Liver (tissue), 9 donors: ENCODE results near the gene RBM33. TPM values are rescaled to one million over a fixed set of nuclear protein-coding genes. Genes with fewer than 3 reads are reported as not detected.

Source experiments
- DNase-seq: peaks from one replicate; pipeline ENCODE4 v3.0.0-alpha.2; 2017; ENCODE audit warnings: low spot score
- H3K27ac ChIP-seq, 2 donors: one replicate each; pipeline ENCODE4 v1.7.0; 2013; ENCODE audit warnings: inconsistent platforms in 2 of 2, low read length in 2 of 2, control low read depth in 1 of 2, low read depth in 1 of 2, mild to moderate bottlenecking in 1 of 2
- H3K27me3 ChIP-seq, 4 donors: one replicate each; pipeline versions ENCODE4 v1.6.1 to v1.7.0; 2013; ENCODE audit warnings: low read length in 3 of 4, inconsistent platforms in 1 of 4, mild to moderate bottlenecking in 1 of 4, moderate library complexity in 1 of 4; ENCODE audit not compliant: control insufficient read depth in 4 of 4, insufficient read depth in 4 of 4
- H3K36me3 ChIP-seq, 4 donors: one replicate each; pipeline versions ENCODE4 v1.6.1 to v1.7.0; 2013; ENCODE audit warnings: low read length in 3 of 4, mild to moderate bottlenecking in 3 of 4, low read depth in 1 of 4, moderate library complexity in 1 of 4; ENCODE audit not compliant: control insufficient read depth in 4 of 4, insufficient read depth in 3 of 4
- H3K4me1 ChIP-seq, 4 donors: one replicate each; pipeline versions ENCODE4 v1.6.1 to v1.7.0; 2013; ENCODE audit warnings: low read length in 3 of 4, mild to moderate bottlenecking in 3 of 4, moderate library complexity in 1 of 4; ENCODE audit not compliant: control insufficient read depth in 4 of 4, insufficient read depth in 4 of 4
- H3K4me3 ChIP-seq, 3 donors: one replicate each; pipeline versions ENCODE4 v1.6.1 to v1.7.0; 2013; ENCODE audit warnings: low read length in 3 of 3, control low read depth in 1 of 3, low read depth in 1 of 3, mild to moderate bottlenecking in 1 of 3
- H3K9ac ChIP-seq, 2 donors: one replicate each; pipeline ENCODE4 v1.7.0; 2013; ENCODE audit warnings: low read length in 2 of 2, mild to moderate bottlenecking in 2 of 2, moderate library complexity in 2 of 2, control low read depth in 1 of 2, low read depth in 1 of 2
- H3K9me3 ChIP-seq, 4 donors: one replicate each; pipeline versions ENCODE4 v1.6.1 to v1.7.0; 2013; ENCODE audit warnings: low read length in 3 of 4; ENCODE audit not compliant: control insufficient read depth in 4 of 4
- ATF3 ChIP-seq: IDR thresholded peaks from 2 replicates; pipeline ENCODE4 v1.6.1; 2016; ENCODE audit warnings: antibody characterized with exemption
- CTCF ChIP-seq: fragments of 150-350 bp; IDR thresholded peaks from 2 replicates; pipeline ENCODE4 v1.5.1; 2017; ENCODE audit warnings: improper control_type of control experiment, low read depth, low read length; ENCODE audit not compliant: missing input control
- EGR1 ChIP-seq, 2 donors: IDR thresholded peaks; 2 replicates each; pipeline ENCODE4 v1.6.1; 2016 to 2018; ENCODE audit warnings: antibody characterized with exemption in 2 of 2, low read depth in 2 of 2
- FOXA2 ChIP-seq: IDR thresholded peaks from 2 replicates; pipeline ENCODE4 v1.6.1; 2016; ENCODE audit warnings: antibody characterized with exemption
- GABPA ChIP-seq, 2 donors: IDR thresholded peaks in 1 of 2; conservative IDR thresholded peaks in 1 of 2; 2 replicates each; pipeline ENCODE4 v1.6.1; 2016; ENCODE audit warnings: antibody characterized with exemption in 2 of 2, mild to moderate bottlenecking in 1 of 2, moderate library complexity in 1 of 2
- HNF4A ChIP-seq, 2 donors: conservative IDR thresholded peaks; 2 replicates each; pipeline ENCODE4 v1.6.1; 2016; ENCODE audit warnings: antibody characterized with exemption in 2 of 2, mild to moderate bottlenecking in 2 of 2
- HNF4G ChIP-seq: IDR thresholded peaks from 2 replicates; pipeline ENCODE4 v1.6.1; 2016; ENCODE audit warnings: antibody characterized with exemption
- JUND ChIP-seq, 2 donors: IDR thresholded peaks; 2 replicates each; pipeline ENCODE4 v1.6.1; 2016; ENCODE audit warnings: antibody characterized with exemption in 2 of 2
- MAX ChIP-seq: IDR thresholded peaks from 2 replicates; pipeline ENCODE4 v1.6.1; 2016; ENCODE audit warnings: antibody characterized with exemption
- NR2F2 ChIP-seq: IDR thresholded peaks from 2 replicates; pipeline ENCODE4 v1.6.1; 2016; ENCODE audit warnings: antibody characterized with exemption
- REST ChIP-seq: IDR thresholded peaks from 2 replicates; pipeline ENCODE4 v1.6.1; 2016; ENCODE audit warnings: antibody characterized with exemption, mild to moderate bottlenecking
- RXRA ChIP-seq, 2 donors: IDR thresholded peaks; 2 replicates each; pipeline ENCODE4 v1.6.1; 2017 to 2018; ENCODE audit warnings: antibody characterized with exemption in 2 of 2, mild to moderate bottlenecking in 1 of 2
- SP1 ChIP-seq: IDR thresholded peaks from 2 replicates; pipeline ENCODE4 v1.6.1; 2018; ENCODE audit warnings: antibody characterized with exemption, mild to moderate bottlenecking
- TAF1 ChIP-seq: conservative IDR thresholded peaks from 2 replicates; pipeline ENCODE4 v1.6.1; 2016; ENCODE audit warnings: antibody characterized with exemption, mild to moderate bottlenecking
- YY1 ChIP-seq: IDR thresholded peaks from 2 replicates; pipeline ENCODE4 v1.6.1; 2016; ENCODE audit warnings: antibody characterized with exemption, mild to moderate bottlenecking
- ZBTB33 ChIP-seq: IDR thresholded peaks from 2 replicates; pipeline ENCODE4 v1.6.1; 2016; ENCODE audit warnings: antibody characterized with exemption
- WGBS: extraction: QIAGEN DNeasy Blood & Tissue Kit; methylation state at CpG from one replicate; pipeline ENCODE4 v1.1.7; 2013; 5-methylcytosine and 5-hydroxymethylcytosine counted together
- polyA plus RNA-seq, 2 donors: library from polyadenylated mRNA; stranded (reverse) in 1 of 2; unstranded in 1 of 2; fragments of 200-250 nt in 1 of 2; fragments of >200 nt in 1 of 2; fragmentation: Nextera tagmentation in 1 of 2; extraction: Ambion mirVana in 1 of 2; gene quantifications; one replicate each; pipeline versions ENCODE4 v1.2.1 to v1.2.3, GENCODE V29; 2013 to 2015
- total RNA-seq, 2 donors: library from RNA; depleted of rRNA; stranded (reverse); fragments of >200 nt; gene quantifications; one replicate each; pipeline ENCODE4 v1.2.3, GENCODE V29; 2014
- donor health status: healthy.
- donor health status: healthy.
- donor health status: healthy.
- donor health status: healthy.
- donor health status: healthy.

Gene RBM33
- total and polyA plus RNA-seq, 4 donors = 7.8 to 48.9 (median 28.2) TPM

GRCh38 chr7:155807065-155807671 is 162.7 kb downstream of the RBM33 start:
- no peak overlapping the region for H3K9ac ChIP-seq
- peak overlapping the region; percentile 93 to 99 for H3K27ac ChIP-seq
- H3K4me1 ChIP-seq = peaks cover 9 to 70% (median 26%) of the 10 kb centered on the region in 4 donors
- no peak for TF ChIP-seq ZBTB33
- TF ChIP-seq HNF4A (conservative IDR thresholded peaks at IDR 0.05) = no peak
- TF ChIP-seq FOXA2 = no peak
- no peak for TF ChIP-seq REST
- TF ChIP-seq RXRA (IDR thresholded peaks at IDR 0.05) = no peak
- TF ChIP-seq MAX = no peak
- no peak for TF ChIP-seq YY1
- TF ChIP-seq GABPA (IDR thresholded peaks at IDR 0.05 in 1 of 2, conservative IDR thresholded peaks at IDR 0.05 in 1 of 2) = no peak
- TF ChIP-seq NR2F2 = no peak
- TF ChIP-seq ATF3 = no peak
- TF ChIP-seq EGR1 (IDR thresholded peaks at IDR 0.05; ENCODE audit: low read depth in 2 of 2) = no peak
- H3K4me3 ChIP-seq = no peak overlapping the region
- H3K27me3 ChIP-seq = no peaks in the 10 kb centered on the region
- WGBS = 59% methylated on average over 19 of the region's 19 CpGs
- no peaks in the 10 kb centered on the region for H3K9me3 ChIP-seq
- DNase-seq = no peak
- peaks cover 0 to 6% (median 2%) of the 10 kb centered on the region in 4 donors for H3K36me3 ChIP-seq

- H3K4me1 ChIP-seq = peaks cover 10 to 77% (median 34%) of the 10 kb centered on the region in 4 donors
- no peaks in the 10 kb centered on the region for H3K27me3 ChIP-seq
- H3K27ac ChIP-seq = peak overlapping the region; percentile 93 to 99
- WGBS = 5% methylated on average over 33 of the region's 33 CpGs
- H3K9me3 ChIP-seq = no peaks in the 10 kb centered on the region
- H3K4me3 ChIP-seq = peak overlapping the region; percentile 66 to 81 (median 80)
- DNase-seq = peak; percentile 67
- peak overlapping the region; percentile 41 to 74 for H3K9ac ChIP-seq
- H3K36me3 ChIP-seq = peaks cover 0 to 6% (median under 1%) of the 10 kb centered on the region in 4 donors
- TF ChIP-seq HNF4G = peak; percentile 59
- TF ChIP-seq GABPA (IDR thresholded peaks at IDR 0.05 in 1 of 2, conservative IDR thresholded peaks at IDR 0.05 in 1 of 2) = no peak
- peak; percentile 95 to 96 for TF ChIP-seq RXRA (IDR thresholded peaks at IDR 0.05)
- TF ChIP-seq ATF3 = peak; percentile 53
- TF ChIP-seq JUND (IDR thresholded peaks at IDR 0.05) = peak; percentile 81 to 86
- peak; percentile 62 for TF ChIP-seq TAF1
- TF ChIP-seq CTCF = no peak
- peak; percentile 24 for TF ChIP-seq REST
- peak; percentile 91 for TF ChIP-seq SP1
- TF ChIP-seq FOXA2 = peak; percentile 13
Measured at GRCh38 chr7:155807789-155808548, 163.5 kb downstream of the RBM33 start.
